Measurements from ENCODE around the gene MUS81.
"Not testable (repeated sequence)": the region's sequence is repeated elsewhere in the genome, so short reads cannot be mapped to it uniquely, and the experiment has no call there.

MUS81 gene

GRCh38 chr11:65873318-65874156 is 13.3 kb downstream of the MUS81 start:
- DNase-seq (ENCODE audit: low read depth): peak; percentile 93

- DNase-seq (ENCODE audit: low read depth): no peak
Observed at GRCh38 chr11:65879617-65880016, 19.4 kb downstream of the MUS81 start, which contains the start of gene CTSW. TSS of gene CTSW (plus strand) at chr11:65879837. CDS start at chr11:65879855, 18 bp downstream.

GRCh38 chr11:65880027-65880426 is 19.8 kb downstream of the MUS81 start:
- no peak for DNase-seq (ENCODE audit: low read depth)

GRCh38 chr11:65880844-65881421 is 20.7 kb downstream of the MUS81 start:
- DNase-seq (ENCODE audit: low read depth): no peak

GRCh38 chr11:65882120-65883057 is 22.2 kb downstream of the MUS81 start:
- DNase-seq (ENCODE audit: low read depth): no peak

- DNase-seq (ENCODE audit: low read depth): no peak
Observed at GRCh38 chr11:65883058-65883761, 23.0 kb downstream of the MUS81 start.

GRCh38 chr11:65883786-65884715 is 23.8 kb downstream of the MUS81 start:
- no peak for DNase-seq (ENCODE audit: low read depth)

- DNase-seq (ENCODE audit: low read depth): peak; percentile 69
Observed at GRCh38 chr11:65884716-65885092, 24.5 kb downstream of the MUS81 start.

- DNase-seq (ENCODE audit: low read depth): no peak
Observed at GRCh38 chr11:65885231-65885630, 25.0 kb downstream of the MUS81 start.

- no peak for DNase-seq (ENCODE audit: low read depth)
Observed at GRCh38 chr11:65885808-65886536, 25.7 kb downstream of the MUS81 start.

- DNase-seq (ENCODE audit: low read depth): no peak
Observed at GRCh38 chr11:65886826-65887722, 26.8 kb downstream of the MUS81 start.

- DNase-seq (ENCODE audit: low read depth): peak; percentile 13
Observed at GRCh38 chr11:65887723-65888162, 27.5 kb downstream of the MUS81 start.

GRCh38 chr11:65888163-65888814 is 28.1 kb downstream of the MUS81 start, which contains the start of gene FIBP:
TSS of gene FIBP (minus strand) at chr11:65888471. CDS start at chr11:65888418, 53 bp downstream.
- DNase-seq (ENCODE audit: low read depth): peak; percentile 90

- DNase-seq (ENCODE audit: low read depth): peak; percentile 99
Observed at GRCh38 chr11:65890324-65891218, 30.3 kb downstream of the MUS81 start, which contains the start of gene CCDC85B. TSS of gene CCDC85B (plus strand) at chr11:65890673. CDS start at chr11:65890784, 111 bp downstream.

GRCh38 chr11:65891219-65892136 is 31.2 kb downstream of the MUS81 start:
- peak; percentile 51 for DNase-seq (ENCODE audit: low read depth)

GRCh38 chr11:65892137-65892540 is 31.9 kb downstream of the MUS81 start:
- DNase-seq (ENCODE audit: low read depth): not testable (repeated sequence)
